Measurements from ENCODE around the gene RCCD1. TPM values are rescaled to one million over a fixed set of nuclear protein-coding genes. Genes with fewer than 3 reads are reported as not detected.
A peak's percentile ranks its signal among the peaks of the same experiment; 100 is the strongest.

RCCD1 gene
- total and polyA plus RNA-seq, 9 of the 15 experiments (the other 6 are each of a cell fraction or from before 2014, with no cell fraction given), result 11.1 to 51.4 (median 24.7) TPM

GRCh38 chr15:90929246-90930019 is 25.3 kb upstream of the RCCD1 start (continued):
- TF ChIP-seq TFAP4 (CRISPR knock-in tag; IDR thresholded peaks at IDR 0.05; ENCODE audit: borderline replicate concordance) (no peak), ZNF316 (IDR thresholded peaks at IDR 0.05) (no peak), SMARCA5 (IDR thresholded peaks at IDR 0.05) (no peak; the same call in 1 of the 2 replicates), ZFX (CRISPR knock-in tag; IDR thresholded peaks at IDR 0.05) (peak; percentile 80; the same call in 1 of the 2 replicates), JUND (IDR thresholded peaks at IDR 0.05; ENCODE audit: borderline replicate concordance, low read depth, low read length) (no peak), JUND (tag; IDR thresholded peaks at IDR 0.05; ENCODE audit: borderline replicate concordance, low read depth, low read length) (no peak), ZNF431 (CRISPR knock-in tag; IDR thresholded peaks at IDR 0.05) (no peak), ZNF512 (tag; IDR thresholded peaks at IDR 0.05) (0 out of 2 replicates have a peak, but pooled peaks have one; percentile 21), ZC3H11A (IDR thresholded peaks at IDR 0.05; ENCODE audit: low read depth, low read length) (no peak), MCM2 (IDR thresholded peaks at IDR 0.05; ENCODE audit: low read depth) (no peak), ARID2 (IDR thresholded peaks at IDR 0.05) (no peak), ZBTB17 (CRISPR knock-in tag; IDR thresholded peaks at IDR 0.05) (no peak), ASH1L (IDR thresholded peaks at IDR 0.05; ENCODE audit: borderline replicate concordance, low read depth, partially characterized antibody) (no peak), RB1 (IDR thresholded peaks at IDR 0.05; ENCODE audit: low read depth) (0 out of 2 replicates have a peak, but pooled peaks have one; percentile 7), ZNF511 (CRISPR knock-in tag; IDR thresholded peaks at IDR 0.05) (no peak), SMARCE1 (IDR thresholded peaks at IDR 0.05) (no peak), PKNOX1 (IDR thresholded peaks at IDR 0.05) (no peak), IFI16 (CRISPR knock-in tag; IDR thresholded peaks at IDR 0.05) (no peak), RAD21 (CRISPR knock-in tag; conservative IDR thresholded peaks at IDR 0.05 in 1 of 2, IDR thresholded peaks at IDR 0.05 in 1 of 2) (no peak), MITF (IDR thresholded peaks at IDR 0.05) (no peak), CHD1 (IDR thresholded peaks at IDR 0.05; ENCODE audit: low read length) (peak; percentile 81), POU5F1 (IDR thresholded peaks at IDR 0.05; ENCODE audit: borderline replicate concordance, low read depth, low read length, partially characterized antibody) (no peak), SAFB (IDR thresholded peaks at IDR 0.05; ENCODE audit: borderline replicate concordance, low read depth, low read length) (no peak), NCOA1 (IDR thresholded peaks at IDR 0.05; ENCODE audit: low read depth) (no peak), RNF2 (IDR thresholded peaks at IDR 0.05) (no peak)

All from K562 (cell line).